Subcutaneous adipose tissue (tissue), 4 donors: ENCODE results near the gene ZSCAN31. TPM values are rescaled to one million over a fixed set of nuclear protein-coding genes. Genes with fewer than 3 reads are reported as not detected.

Source experiments
- small RNA-seq: library from RNA; depleted of rRNA; stranded (forward); fragments of <200 nt; gene quantifications from one replicate; pipeline ENCODE3, GENCODE V24; 2016
- total RNA-seq, 4 donors: library from RNA; depleted of rRNA; stranded (reverse); fragments of >200 nt; gene quantifications; one replicate each; pipeline ENCODE4 v1.1.0, GENCODE V29; 2016
- TF ChIP-seq, protein P1 (sequence below): fragments of 450-650 bp; IDR thresholded peaks from one replicate; pipeline ENCODE4 v1.5.1; 2016; ENCODE audit warnings: low read depth, mild to moderate bottlenecking, control low read depth, antibody characterized with exemption, moderate library complexity

Gene ZSCAN31
- total RNA-seq, 4 donors from 2014 or later, result 4.1 to 9.8 (median 4.6) TPM

- TF ChIP-seq, protein P1, sequence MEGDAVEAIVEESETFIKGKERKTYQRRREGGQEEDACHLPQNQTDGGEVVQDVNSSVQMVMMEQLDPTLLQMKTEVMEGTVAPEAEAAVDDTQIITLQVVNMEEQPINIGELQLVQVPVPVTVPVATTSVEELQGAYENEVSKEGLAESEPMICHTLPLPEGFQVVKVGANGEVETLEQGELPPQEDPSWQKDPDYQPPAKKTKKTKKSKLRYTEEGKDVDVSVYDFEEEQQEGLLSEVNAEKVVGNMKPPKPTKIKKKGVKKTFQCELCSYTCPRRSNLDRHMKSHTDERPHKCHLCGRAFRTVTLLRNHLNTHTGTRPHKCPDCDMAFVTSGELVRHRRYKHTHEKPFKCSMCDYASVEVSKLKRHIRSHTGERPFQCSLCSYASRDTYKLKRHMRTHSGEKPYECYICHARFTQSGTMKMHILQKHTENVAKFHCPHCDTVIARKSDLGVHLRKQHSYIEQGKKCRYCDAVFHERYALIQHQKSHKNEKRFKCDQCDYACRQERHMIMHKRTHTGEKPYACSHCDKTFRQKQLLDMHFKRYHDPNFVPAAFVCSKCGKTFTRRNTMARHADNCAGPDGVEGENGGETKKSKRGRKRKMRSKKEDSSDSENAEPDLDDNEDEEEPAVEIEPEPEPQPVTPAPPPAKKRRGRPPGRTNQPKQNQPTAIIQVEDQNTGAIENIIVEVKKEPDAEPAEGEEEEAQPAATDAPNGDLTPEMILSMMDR, result no peak
Observed at GRCh38 chr6:28280595-28281287, 55.2 kb downstream of the ZSCAN31 start.

DNA sequence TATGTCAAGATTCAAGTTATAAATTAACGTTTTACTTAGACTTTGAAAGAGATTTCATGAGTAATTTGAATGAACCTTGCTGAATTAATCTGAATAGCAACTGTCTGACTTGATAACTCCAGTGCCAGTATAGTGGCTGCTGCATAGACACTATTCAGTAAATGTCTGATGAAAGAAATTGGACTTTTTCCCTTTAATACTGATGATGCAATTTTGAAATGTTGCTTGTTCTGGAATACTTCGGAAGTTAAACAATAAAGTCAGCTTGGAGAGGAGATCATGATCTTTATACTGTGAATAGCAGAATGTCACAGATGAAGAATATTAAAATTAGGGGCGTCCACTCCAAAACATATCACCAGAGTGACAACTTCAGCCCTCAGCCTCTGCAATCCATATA, 58.2 kb downstream of the ZSCAN31 start:
- TF ChIP-seq, protein P1, result no peak

GRCh38 chr6:28274888-28275287, 61.1 kb downstream of the ZSCAN31 start:
- TF ChIP-seq, protein P1, result no peak

Small RNA genes lying within 50 kb of the gene (small RNA-seq; reads per million reads assigned to genes)
- gene AL021997.1, result not detected
- not detected for gene AL021997.2

Other genes with a start within 250 kb of the ZSCAN31 start
- 1 to 10 TPM; 4.0 to 4.6 (median 4.6) TPM for gene ZSCAN16, start 211.5 kb downstream of the ZSCAN31 start, total RNA-seq
- gene ZKSCAN8, start 194.3 kb downstream of the ZSCAN31 start, total RNA-seq, result 10 to 100 TPM; 19.7 to 24.1 (median 21.5) TPM
- gene ZSCAN9, start 110.9 kb downstream of the ZSCAN31 start, total RNA-seq, result 10 to 100 TPM in 3 of 4 donors, 1 to 10 TPM in 1; 8.2 to 16.2 (median 13.5) TPM
- 1 to 10 TPM; 1.3 to 6.6 (median 5.3) TPM for gene ZKSCAN4, start 83.9 kb downstream of the ZSCAN31 start, total RNA-seq
- gene NKAPL, start 76.9 kb downstream of the ZSCAN31 start, total RNA-seq, result 1 to 10 TPM; 1.5 to 4.5 (median 1.9) TPM
- 10 to 100 TPM; 14.7 to 27.5 (median 20.7) TPM for gene ZSCAN26, start 69.0 kb downstream of the ZSCAN31 start, total RNA-seq
- gene PGBD1, start 54.6 kb downstream of the ZSCAN31 start, total RNA-seq, result 1 to 10 TPM; 2.1 to 5.3 (median 3.7) TPM
- gene ZKSCAN3, start 13.8 kb upstream of the ZSCAN31 start, total RNA-seq, result 1 to 10 TPM; 3.1 to 5.5 (median 4.8) TPM
- 1 to 10 TPM; 3.4 to 5.8 (median 4.1) TPM for gene ZSCAN12, start 63.6 kb upstream of the ZSCAN31 start, total RNA-seq
- gene ZSCAN23, start 107.3 kb upstream of the ZSCAN31 start, total RNA-seq, result 1 to 10 TPM in 3 of 4 donors, under 1 TPM in 1; 0.65 to 2.2 (median 1.7) TPM
- not detected for gene GPX6, start 179.6 kb upstream of the ZSCAN31 start, total RNA-seq
- gene GPX5, start 189.7 kb upstream of the ZSCAN31 start, total RNA-seq, result not detected